ENCODE data around the gene TMEM205. TPM values are rescaled to one million over a fixed set of nuclear protein-coding genes. Genes with fewer than 3 reads are reported as not detected.

The TMEM205 gene
- total and polyA plus RNA-seq, 2 of the 13 experiments (the other 11 are each of a cell fraction or from before 2014, with no cell fraction given), result 45.5 to 98.7 TPM

DNA sequence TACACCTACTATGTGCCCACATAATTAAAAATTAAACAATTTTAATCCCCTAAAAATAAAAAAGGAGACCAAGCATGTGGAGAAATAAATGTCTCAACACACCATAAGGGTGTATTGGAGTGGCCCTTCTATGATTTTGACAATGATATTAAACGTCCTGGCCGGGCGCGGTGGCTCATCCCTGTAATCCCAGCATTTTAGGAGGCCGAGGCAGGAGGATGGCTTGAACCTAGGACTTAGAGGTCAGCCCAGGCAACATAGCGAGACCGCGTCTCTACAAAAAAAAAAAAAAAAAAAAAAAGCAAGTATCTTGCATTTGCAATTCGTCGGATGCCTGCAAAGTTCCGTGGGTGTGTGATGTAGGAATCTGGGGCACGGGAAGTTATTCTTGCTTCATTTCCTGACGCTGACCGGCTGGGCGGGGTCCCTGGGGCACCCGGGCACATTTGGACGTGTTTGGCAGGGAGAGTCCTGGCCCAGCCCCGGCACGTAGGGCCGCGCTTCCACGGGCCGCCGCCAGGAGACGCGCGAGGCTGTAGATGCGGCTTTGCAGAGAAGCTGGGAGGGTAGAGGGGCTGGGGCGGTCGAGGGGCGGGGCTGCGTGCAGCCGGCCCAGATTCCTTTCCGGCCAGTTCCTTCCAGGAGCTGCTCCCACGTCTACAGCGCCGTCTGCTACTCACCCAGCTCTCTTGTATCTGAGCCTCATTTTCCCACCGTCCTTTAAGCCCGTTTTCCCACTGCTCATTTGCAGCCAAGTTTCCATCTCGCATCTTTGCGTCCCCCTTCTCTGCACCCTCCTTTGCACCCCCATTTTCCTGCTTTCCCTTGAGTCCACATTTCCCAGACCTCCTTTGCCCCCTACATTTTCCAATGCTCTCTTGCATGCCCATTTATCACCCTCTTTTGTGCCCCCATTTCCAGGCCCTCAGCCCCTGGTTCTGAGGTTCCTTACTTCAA lies 52.4 kb downstream of the TMEM205 start (continued):
- TF ChIP-seq, protein P1, sequence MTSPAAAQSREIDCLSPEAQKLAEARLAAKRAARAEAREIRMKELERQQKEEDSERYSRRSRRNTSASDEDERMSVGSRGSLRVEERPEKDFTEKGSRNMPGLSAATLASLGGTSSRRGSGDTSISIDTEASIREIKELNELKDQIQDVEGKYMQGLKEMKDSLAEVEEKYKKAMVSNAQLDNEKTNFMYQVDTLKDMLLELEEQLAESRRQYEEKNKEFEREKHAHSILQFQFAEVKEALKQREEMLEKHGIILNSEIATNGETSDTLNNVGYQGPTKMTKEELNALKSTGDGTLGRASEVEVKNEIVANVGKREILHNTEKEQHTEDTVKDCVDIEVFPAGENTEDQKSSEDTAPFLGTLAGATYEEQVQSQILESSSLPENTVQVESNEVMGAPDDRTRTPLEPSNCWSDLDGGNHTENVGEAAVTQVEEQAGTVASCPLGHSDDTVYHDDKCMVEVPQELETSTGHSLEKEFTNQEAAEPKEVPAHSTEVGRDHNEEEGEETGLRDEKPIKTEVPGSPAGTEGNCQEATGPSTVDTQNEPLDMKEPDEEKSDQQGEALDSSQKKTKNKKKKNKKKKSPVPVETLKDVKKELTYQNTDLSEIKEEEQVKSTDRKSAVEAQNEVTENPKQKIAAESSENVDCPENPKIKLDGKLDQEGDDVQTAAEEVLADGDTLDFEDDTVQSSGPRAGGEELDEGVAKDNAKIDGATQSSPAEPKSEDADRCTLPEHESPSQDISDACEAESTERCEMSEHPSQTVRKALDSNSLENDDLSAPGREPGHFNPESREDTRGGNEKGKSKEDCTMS (CRISPR knock-in tag; conservative IDR thresholded peaks at IDR 0.05), result no peak
- peak; percentile 37; the same call in 1 of the 2 replicates for TF ChIP-seq ZNF292 (CRISPR knock-in tag; IDR thresholded peaks at IDR 0.05; ENCODE audit: borderline replicate concordance, low read depth)
- no peak for TF ChIP-seq ZNF383 (CRISPR knock-in tag; IDR thresholded peaks at IDR 0.05; ENCODE audit: borderline replicate concordance)
- TF ChIP-seq ZNF737 (CRISPR knock-in tag; IDR thresholded peaks at IDR 0.05; ENCODE audit: borderline replicate concordance), result no peak
- TF ChIP-seq, protein P2, sequence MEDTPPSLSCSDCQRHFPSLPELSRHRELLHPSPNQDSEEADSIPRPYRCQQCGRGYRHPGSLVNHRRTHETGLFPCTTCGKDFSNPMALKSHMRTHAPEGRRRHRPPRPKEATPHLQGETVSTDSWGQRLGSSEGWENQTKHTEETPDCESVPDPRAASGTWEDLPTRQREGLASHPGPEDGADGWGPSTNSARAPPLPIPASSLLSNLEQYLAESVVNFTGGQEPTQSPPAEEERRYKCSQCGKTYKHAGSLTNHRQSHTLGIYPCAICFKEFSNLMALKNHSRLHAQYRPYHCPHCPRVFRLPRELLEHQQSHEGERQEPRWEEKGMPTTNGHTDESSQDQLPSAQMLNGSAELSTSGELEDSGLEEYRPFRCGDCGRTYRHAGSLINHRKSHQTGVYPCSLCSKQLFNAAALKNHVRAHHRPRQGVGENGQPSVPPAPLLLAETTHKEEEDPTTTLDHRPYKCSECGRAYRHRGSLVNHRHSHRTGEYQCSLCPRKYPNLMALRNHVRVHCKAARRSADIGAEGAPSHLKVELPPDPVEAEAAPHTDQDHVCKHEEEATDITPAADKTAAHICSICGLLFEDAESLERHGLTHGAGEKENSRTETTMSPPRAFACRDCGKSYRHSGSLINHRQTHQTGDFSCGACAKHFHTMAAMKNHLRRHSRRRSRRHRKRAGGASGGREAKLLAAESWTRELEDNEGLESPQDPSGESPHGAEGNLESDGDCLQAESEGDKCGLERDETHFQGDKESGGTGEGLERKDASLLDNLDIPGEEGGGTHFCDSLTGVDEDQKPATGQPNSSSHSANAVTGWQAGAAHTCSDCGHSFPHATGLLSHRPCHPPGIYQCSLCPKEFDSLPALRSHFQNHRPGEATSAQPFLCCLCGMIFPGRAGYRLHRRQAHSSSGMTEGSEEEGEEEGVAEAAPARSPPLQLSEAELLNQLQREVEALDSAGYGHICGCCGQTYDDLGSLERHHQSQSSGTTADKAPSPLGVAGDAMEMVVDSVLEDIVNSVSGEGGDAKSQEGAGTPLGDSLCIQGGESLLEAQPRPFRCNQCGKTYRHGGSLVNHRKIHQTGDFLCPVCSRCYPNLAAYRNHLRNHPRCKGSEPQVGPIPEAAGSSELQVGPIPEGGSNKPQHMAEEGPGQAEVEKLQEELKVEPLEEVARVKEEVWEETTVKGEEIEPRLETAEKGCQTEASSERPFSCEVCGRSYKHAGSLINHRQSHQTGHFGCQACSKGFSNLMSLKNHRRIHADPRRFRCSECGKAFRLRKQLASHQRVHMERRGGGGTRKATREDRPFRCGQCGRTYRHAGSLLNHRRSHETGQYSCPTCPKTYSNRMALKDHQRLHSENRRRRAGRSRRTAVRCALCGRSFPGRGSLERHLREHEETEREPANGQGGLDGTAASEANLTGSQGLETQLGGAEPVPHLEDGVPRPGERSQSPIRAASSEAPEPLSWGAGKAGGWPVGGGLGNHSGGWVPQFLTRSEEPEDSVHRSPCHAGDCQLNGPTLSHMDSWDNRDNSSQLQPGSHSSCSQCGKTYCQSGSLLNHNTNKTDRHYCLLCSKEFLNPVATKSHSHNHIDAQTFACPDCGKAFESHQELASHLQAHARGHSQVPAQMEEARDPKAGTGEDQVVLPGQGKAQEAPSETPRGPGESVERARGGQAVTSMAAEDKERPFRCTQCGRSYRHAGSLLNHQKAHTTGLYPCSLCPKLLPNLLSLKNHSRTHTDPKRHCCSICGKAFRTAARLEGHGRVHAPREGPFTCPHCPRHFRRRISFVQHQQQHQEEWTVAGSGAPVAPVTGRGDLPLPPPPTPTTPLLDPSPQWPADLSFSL (CRISPR knock-in tag; IDR thresholded peaks at IDR 0.05), result no peak
- TF ChIP-seq TGIF2 (CRISPR knock-in tag; IDR thresholded peaks at IDR 0.05), result 0 out of 2 replicates have a peak, but pooled peaks have one; percentile 48
- peak; percentile 76; the same call in 1 of the 2 replicates for TF ChIP-seq ZNF501 (CRISPR knock-in tag; IDR thresholded peaks at IDR 0.05)
- TF ChIP-seq, protein P3, sequence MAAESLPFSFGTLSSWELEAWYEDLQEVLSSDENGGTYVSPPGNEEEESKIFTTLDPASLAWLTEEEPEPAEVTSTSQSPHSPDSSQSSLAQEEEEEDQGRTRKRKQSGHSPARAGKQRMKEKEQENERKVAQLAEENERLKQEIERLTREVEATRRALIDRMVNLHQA (CRISPR knock-in tag; IDR thresholded peaks at IDR 0.05), result no peak
- TF ChIP-seq ZBTB7A (CRISPR knock-in tag; IDR thresholded peaks at IDR 0.05), result no peak; the same call in 1 of the 2 replicates
- TF ChIP-seq FOSL2 (CRISPR knock-in tag; IDR thresholded peaks at IDR 0.05), result peak; percentile 63
- TF ChIP-seq ETV6 (CRISPR knock-in tag; conservative IDR thresholded peaks at IDR 0.05), result no peak
- TF ChIP-seq, protein P4, sequence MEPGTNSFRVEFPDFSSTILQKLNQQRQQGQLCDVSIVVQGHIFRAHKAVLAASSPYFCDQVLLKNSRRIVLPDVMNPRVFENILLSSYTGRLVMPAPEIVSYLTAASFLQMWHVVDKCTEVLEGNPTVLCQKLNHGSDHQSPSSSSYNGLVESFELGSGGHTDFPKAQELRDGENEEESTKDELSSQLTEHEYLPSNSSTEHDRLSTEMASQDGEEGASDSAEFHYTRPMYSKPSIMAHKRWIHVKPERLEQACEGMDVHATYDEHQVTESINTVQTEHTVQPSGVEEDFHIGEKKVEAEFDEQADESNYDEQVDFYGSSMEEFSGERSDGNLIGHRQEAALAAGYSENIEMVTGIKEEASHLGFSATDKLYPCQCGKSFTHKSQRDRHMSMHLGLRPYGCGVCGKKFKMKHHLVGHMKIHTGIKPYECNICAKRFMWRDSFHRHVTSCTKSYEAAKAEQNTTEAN (CRISPR knock-in tag; conservative IDR thresholded peaks at IDR 0.05), result no peak
- no peak for TF ChIP-seq HHEX (CRISPR knock-in tag; IDR thresholded peaks at IDR 0.05)
- no peak for TF ChIP-seq ZSCAN22 (CRISPR knock-in tag; IDR thresholded peaks at IDR 0.05)
- no peak for TF ChIP-seq AGO2 (optimal IDR thresholded peaks at IDR 0.05; ENCODE audit: low read depth, low read length)
- peak; percentile 38; the same call in 1 of the 2 replicates for TF ChIP-seq ZIK1 (CRISPR knock-in tag; IDR thresholded peaks at IDR 0.05; ENCODE audit: borderline replicate concordance, low read depth)
- TF ChIP-seq HDAC2 (CRISPR knock-in tag; IDR thresholded peaks at IDR 0.05), result peak; percentile 61; the same call in 1 of the 2 replicates
